Measurements from ENCODE around the gene CAV3.

Gene CAV3

GRCh38 chr3:8773941-8774542, 40.4 kb downstream of the CAV3 start:
- POLR2A ChIA-PET = no interaction called here
- H3K27ac ChIP-seq (ENCODE audit: extremely low read depth, low read depth, low read length) = no peak overlapping the region
- TF ChIP-seq ZNF785 (tag by site-specific recombination; IDR thresholded peaks at IDR 0.05) (no peak), GFI1B (tag by site-specific recombination; IDR thresholded peaks at IDR 0.05) (no peak), ZNF513 (tag by site-specific recombination; IDR thresholded peaks at IDR 0.05) (no peak), IKZF3 (tag by site-specific recombination; IDR thresholded peaks at IDR 0.05) (no peak), ZNF571 (tag by site-specific recombination; IDR thresholded peaks at IDR 0.05) (no peak), ZNF274 (IDR thresholded peaks at IDR 0.05; ENCODE audit: low read length) (no peak), ZNF274 (tag by site-specific recombination; IDR thresholded peaks at IDR 0.05; ENCODE audit: borderline replicate concordance) (no peak), REPIN1 (tag by site-specific recombination; IDR thresholded peaks at IDR 0.05; ENCODE audit: low read depth) (no peak), MZF1 (tag by site-specific recombination; IDR thresholded peaks at IDR 0.05; ENCODE audit: borderline replicate concordance) (no peak), SCRT1 (tag by site-specific recombination; IDR thresholded peaks at IDR 0.05; ENCODE audit: borderline replicate concordance) (no peak), GLI4 (tag by site-specific recombination; IDR thresholded peaks at IDR 0.05) (no peak), ZNF132 (tag by site-specific recombination; IDR thresholded peaks at IDR 0.05; ENCODE audit: borderline replicate concordance) (no peak), ZNF707 (tag by site-specific recombination; IDR thresholded peaks at IDR 0.05) (no peak), ZNF223 (tag by site-specific recombination; IDR thresholded peaks at IDR 0.05) (no peak)
- TF ChIP-seq, protein P1, sequence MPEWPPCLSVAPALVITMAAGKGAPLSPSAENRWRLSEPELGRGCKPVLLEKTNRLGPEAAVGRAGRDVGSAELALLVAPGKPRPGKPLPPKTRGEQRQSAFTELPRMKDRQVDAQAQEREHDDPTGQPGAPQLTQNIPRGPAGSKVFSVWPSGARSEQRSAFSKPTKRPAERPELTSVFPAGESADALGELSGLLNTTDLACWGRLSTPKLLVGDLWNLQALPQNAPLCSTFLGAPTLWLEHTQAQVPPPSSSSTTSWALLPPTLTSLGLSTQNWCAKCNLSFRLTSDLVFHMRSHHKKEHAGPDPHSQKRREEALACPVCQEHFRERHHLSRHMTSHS (tag by site-specific recombination; IDR thresholded peaks at IDR 0.05) = no peak
- H3K9me3 ChIP-seq (ENCODE audit: control insufficient read depth, insufficient read depth, low read depth, low read length) = no peaks in the 10 kb centered on the region
- CTCF ChIA-PET = no interaction called here
- no peaks in the 10 kb centered on the region for H3K4me1 ChIP-seq (ENCODE audit: control insufficient read depth, insufficient read depth, low read length)
- H3K36me3 ChIP-seq (ENCODE audit: control insufficient read depth in 2 of 2, insufficient read depth in 1 of 2, low read length in 2 of 2) = no peaks in the 10 kb centered on the region
- no peak overlapping the region for H3K4me3 ChIP-seq (ENCODE audit: low read depth, low read length)

DNA sequence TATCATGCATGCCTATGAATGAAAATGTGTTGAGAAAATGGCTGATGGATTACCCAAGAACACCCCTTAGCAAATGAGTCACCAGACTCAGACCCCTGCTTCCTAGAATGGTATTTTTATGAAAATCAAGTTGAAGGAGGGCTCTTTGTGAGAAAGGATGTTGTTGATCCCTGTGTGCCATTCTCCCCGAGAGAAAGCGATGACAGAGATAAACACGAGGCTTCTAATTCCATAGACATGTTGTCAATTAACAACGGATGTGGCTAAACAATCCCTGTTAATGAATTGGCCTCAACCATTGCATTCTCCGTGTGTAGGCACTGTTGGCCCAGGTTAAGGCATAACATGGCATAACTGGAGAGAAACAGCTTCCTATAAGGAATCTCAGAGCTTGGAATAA, 41.6 kb downstream of the CAV3 start:
- H3K27ac ChIP-seq (ENCODE audit: extremely low read depth, low read depth, low read length) = no peak overlapping the region
- no peaks in the 10 kb centered on the region for H3K36me3 ChIP-seq (ENCODE audit: control insufficient read depth in 2 of 2, insufficient read depth in 1 of 2, low read length in 2 of 2)
- no peaks in the 10 kb centered on the region for H3K4me1 ChIP-seq (ENCODE audit: control insufficient read depth, insufficient read depth, low read length)
- TF ChIP-seq ZNF169 (tag by site-specific recombination; IDR thresholded peaks at IDR 0.05) = no peak
- no peak for TF ChIP-seq ZNF624 (tag by site-specific recombination; IDR thresholded peaks at IDR 0.05)
- TF ChIP-seq, protein P2, sequence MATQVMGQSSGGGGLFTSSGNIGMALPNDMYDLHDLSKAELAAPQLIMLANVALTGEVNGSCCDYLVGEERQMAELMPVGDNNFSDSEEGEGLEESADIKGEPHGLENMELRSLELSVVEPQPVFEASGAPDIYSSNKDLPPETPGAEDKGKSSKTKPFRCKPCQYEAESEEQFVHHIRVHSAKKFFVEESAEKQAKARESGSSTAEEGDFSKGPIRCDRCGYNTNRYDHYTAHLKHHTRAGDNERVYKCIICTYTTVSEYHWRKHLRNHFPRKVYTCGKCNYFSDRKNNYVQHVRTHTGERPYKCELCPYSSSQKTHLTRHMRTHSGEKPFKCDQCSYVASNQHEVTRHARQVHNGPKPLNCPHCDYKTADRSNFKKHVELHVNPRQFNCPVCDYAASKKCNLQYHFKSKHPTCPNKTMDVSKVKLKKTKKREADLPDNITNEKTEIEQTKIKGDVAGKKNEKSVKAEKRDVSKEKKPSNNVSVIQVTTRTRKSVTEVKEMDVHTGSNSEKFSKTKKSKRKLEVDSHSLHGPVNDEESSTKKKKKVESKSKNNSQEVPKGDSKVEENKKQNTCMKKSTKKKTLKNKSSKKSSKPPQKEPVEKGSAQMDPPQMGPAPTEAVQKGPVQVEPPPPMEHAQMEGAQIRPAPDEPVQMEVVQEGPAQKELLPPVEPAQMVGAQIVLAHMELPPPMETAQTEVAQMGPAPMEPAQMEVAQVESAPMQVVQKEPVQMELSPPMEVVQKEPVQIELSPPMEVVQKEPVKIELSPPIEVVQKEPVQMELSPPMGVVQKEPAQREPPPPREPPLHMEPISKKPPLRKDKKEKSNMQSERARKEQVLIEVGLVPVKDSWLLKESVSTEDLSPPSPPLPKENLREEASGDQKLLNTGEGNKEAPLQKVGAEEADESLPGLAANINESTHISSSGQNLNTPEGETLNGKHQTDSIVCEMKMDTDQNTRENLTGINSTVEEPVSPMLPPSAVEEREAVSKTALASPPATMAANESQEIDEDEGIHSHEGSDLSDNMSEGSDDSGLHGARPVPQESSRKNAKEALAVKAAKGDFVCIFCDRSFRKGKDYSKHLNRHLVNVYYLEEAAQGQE (tag by site-specific recombination; IDR thresholded peaks at IDR 0.05) = no peak
- TF ChIP-seq KLF17 (tag by site-specific recombination; IDR thresholded peaks at IDR 0.05) = no peak
- TF ChIP-seq BCL11B (tag by site-specific recombination; IDR thresholded peaks at IDR 0.05; ENCODE audit: low read depth) = no peak
- no peak for TF ChIP-seq ZNF211 (tag by site-specific recombination; IDR thresholded peaks at IDR 0.05; ENCODE audit: low read depth)
- TF ChIP-seq ZFHX2 (tag by site-specific recombination; conservative IDR thresholded peaks at IDR 0.05) = no peak
- TF ChIP-seq KLF10 (tag by site-specific recombination; IDR thresholded peaks at IDR 0.05) = no peak
- TF ChIP-seq ZSCAN30 (tag by site-specific recombination; IDR thresholded peaks at IDR 0.05) = no peak
- ChIA-PET POLR2A (no interaction called here), CTCF (interaction anchor here (0.9 kb wide), 1 partner anchor 111 kb away, joined by 4 read pairs; no protein-coding TSS in a partner anchor)
- no peak overlapping the region for H3K4me3 ChIP-seq (ENCODE audit: low read depth, low read length)
- no peaks in the 10 kb centered on the region for H3K9me3 ChIP-seq (ENCODE audit: control insufficient read depth, insufficient read depth, low read depth, low read length)
